Measurements from ENCODE around the gene VPS35L.

Gene VPS35L

DNA sequence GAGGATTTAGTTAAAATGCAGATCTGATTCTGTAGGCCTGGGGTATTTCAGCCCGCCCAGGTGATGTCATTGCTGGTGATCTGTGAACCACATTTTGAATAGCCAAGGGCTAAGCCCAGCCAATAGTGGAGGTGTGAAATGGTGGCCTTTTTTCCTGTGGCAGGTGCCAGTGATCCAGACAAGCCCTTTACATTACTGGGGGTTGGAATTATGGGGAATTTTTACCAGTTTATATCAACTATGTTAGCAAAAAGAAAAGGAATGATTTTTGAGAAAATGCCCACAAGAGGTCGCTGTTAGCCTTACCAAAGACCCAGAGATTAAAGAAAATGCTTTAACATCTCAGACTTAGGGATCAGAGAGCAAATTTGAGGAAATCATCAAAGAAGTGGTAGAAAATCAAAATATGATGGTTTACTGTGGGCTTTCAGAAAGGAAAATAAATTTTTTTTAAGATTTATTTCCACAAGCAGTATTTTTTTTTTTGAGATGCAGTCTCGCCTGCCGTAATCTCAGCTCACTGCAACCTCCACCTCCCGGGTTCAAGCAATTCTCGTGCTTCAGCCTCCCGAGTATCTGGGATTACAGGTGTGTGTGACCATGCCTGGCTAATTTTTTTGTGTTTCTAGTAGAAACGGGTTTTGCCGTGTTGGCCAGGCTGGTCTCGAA is 3.9 kb downstream of the VPS35L start:
- TF ChIP-seq POLR2A (IDR thresholded peaks at IDR 0.05; ENCODE audit: low read length) (no peak), GATA1 (IDR thresholded peaks at IDR 0.05; ENCODE audit: low read depth, low read length) (no peak)
- peak; percentile 65 to 81 for DNase-seq

- DNase-seq = no peak
- TF ChIP-seq GATA1 (IDR thresholded peaks at IDR 0.05; ENCODE audit: low read depth, low read length) (no peak), POLR2A (IDR thresholded peaks at IDR 0.05; ENCODE audit: low read length) (no peak)
Measured at GRCh38 chr16:19560078-19560477, 4.6 kb downstream of the VPS35L start.

DNA sequence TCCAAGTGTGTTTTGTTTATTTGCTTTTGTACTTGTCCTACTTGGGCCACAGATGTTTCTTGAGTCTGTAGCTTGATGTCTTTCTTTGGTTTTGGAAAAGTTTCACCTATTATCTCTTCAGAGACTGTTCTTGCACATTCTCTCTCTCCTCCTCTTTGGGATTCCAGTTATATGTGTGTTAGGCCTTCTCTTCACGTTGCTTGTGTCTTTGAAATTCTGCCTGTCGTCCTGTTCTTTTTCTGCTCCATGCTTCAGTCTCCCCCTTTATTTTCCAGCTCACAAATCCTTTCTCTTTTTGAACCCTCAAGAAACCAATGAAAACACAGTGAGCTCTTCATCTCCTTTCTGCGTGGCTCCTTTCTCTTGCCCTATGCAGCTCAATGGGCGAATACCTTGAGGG is 7.9 kb downstream of the VPS35L start:
- no peak for TF ChIP-seq GATA1 (IDR thresholded peaks at IDR 0.05; ENCODE audit: low read depth, low read length)
- no peak for TF ChIP-seq POLR2A (IDR thresholded peaks at IDR 0.05; ENCODE audit: low read length)
- DNase-seq = no peak

- TF ChIP-seq GATA1 (IDR thresholded peaks at IDR 0.05; ENCODE audit: low read depth, low read length) (no peak), POLR2A (IDR thresholded peaks at IDR 0.05; ENCODE audit: low read length) (no peak)
- DNase-seq = no peak
Measured at GRCh38 chr16:19566362-19566761, 10.9 kb downstream of the VPS35L start.

GRCh38 chr16:19567560-19567959 is 12.1 kb downstream of the VPS35L start:
- TF ChIP-seq POLR2A (IDR thresholded peaks at IDR 0.05; ENCODE audit: low read length) = no peak
- TF ChIP-seq GATA1 (IDR thresholded peaks at IDR 0.05; ENCODE audit: low read depth, low read length) = no peak
- no peak for DNase-seq

- DNase-seq = no peak
- no peak for TF ChIP-seq GATA1 (IDR thresholded peaks at IDR 0.05; ENCODE audit: low read depth, low read length)
- no peak for TF ChIP-seq POLR2A (IDR thresholded peaks at IDR 0.05; ENCODE audit: low read length)
Measured at GRCh38 chr16:19573997-19574396, 18.5 kb downstream of the VPS35L start.

- no peak for TF ChIP-seq GATA1 (IDR thresholded peaks at IDR 0.05; ENCODE audit: low read depth, low read length)
- TF ChIP-seq POLR2A (IDR thresholded peaks at IDR 0.05; ENCODE audit: low read length) = no peak
- peak; percentile 28 to 61 for DNase-seq
Measured at GRCh38 chr16:19574615-19575014, 19.1 kb downstream of the VPS35L start.

- TF ChIP-seq GATA1 (IDR thresholded peaks at IDR 0.05; ENCODE audit: low read depth, low read length) (no peak), POLR2A (IDR thresholded peaks at IDR 0.05; ENCODE audit: low read length) (no peak)
- no peak for DNase-seq
Measured at GRCh38 chr16:19578378-19578971, 23.0 kb downstream of the VPS35L start.

DNA sequence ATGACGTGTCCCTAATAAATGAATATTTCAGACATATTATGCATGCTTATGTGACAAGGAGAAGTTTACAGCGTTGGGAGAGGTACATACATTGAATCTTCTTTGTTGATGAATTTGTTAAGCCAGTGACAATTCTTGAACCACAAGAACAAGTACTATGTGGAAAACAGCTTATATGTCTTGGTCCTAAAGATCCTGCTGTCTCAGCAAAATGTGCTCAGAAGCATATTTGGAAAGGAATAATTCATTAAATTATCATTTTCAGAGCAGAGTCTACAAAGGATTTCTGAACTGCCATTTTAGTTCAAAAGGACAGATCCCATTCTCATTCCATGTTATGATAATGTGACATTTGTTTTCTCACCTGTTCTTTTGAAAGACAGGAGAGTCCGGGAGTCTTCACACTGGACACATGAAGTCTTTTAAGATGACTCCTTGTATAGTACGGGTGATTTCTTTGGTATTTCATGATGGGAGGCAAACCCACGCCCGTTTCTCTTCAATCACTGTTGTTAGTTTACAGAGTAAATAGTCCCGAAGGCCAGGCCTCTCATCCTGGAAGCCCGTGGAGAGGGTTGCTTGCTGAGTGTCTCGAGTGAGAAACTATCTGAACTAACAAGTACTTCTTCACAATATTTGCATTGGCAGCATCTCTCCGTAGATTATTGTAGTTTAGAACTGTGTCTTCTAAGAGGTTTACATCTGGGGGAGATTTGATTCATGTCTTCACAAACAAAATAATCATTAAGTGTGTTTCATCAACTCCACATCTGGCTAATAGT is 26.7 kb downstream of the VPS35L start:
- no peak for DNase-seq
- TF ChIP-seq GATA1 (IDR thresholded peaks at IDR 0.05; ENCODE audit: low read depth, low read length) (no peak), POLR2A (IDR thresholded peaks at IDR 0.05; ENCODE audit: low read length) (no peak)

- no peak for TF ChIP-seq GATA1 (IDR thresholded peaks at IDR 0.05; ENCODE audit: low read depth, low read length)
- TF ChIP-seq POLR2A (IDR thresholded peaks at IDR 0.05; ENCODE audit: low read length) = no peak
- DNase-seq = peak; percentile 42 to 62
Measured at GRCh38 chr16:19583665-19584300, 28.3 kb downstream of the VPS35L start.

DNA sequence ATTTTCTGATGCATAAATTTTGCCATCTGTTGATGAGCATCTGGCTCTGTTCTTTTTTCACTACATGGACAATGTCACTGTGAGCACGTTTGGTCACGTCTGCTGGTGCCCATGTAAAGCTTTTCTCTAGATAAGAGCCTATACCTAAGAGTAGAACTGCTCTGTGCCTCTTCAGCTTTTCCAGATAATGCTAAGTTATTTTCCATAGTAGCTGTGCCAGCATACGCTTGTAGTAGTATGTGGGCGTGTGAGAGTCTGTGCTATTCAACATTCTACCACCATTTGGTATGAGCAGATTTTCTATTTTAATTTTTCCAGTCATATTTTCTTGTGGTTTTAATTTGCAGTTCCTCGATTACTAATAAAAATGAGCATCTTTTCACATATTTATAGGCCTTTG is 33.2 kb downstream of the VPS35L start:
- no peak for DNase-seq
- TF ChIP-seq GATA1 (IDR thresholded peaks at IDR 0.05; ENCODE audit: low read depth, low read length) (no peak), POLR2A (IDR thresholded peaks at IDR 0.05; ENCODE audit: low read length) (no peak)

GRCh38 chr16:19589106-19589505 is 33.6 kb downstream of the VPS35L start:
- no peak for TF ChIP-seq GATA1 (IDR thresholded peaks at IDR 0.05; ENCODE audit: low read depth, low read length)
- DNase-seq = no peak

DNA sequence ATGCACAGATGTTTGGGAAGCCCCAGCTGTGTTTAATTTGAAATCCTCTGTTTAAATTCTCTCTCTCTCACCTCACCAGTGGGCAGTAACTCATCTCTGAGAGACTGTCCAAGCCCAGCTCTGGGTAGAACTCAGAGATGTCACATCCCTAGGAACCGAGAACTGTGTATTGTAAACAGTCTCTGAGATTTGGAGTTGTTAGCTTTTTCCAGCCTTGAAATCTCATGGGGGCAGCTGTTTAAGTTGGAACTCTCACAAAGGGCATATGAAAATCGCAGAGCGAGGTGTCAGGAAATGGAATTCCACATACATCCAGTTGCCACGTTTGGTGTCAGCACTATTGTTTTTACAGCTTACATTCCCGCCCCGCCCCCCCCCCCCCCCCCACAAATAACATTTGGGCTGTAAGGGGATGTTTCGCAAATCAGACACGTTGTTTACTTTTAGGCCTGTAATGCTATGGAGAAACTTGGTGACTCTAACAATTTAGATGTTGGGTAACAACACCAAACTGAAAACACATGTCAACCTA is 34.3 kb downstream of the VPS35L start:
- DNase-seq = no peak
- TF ChIP-seq POLR2A (IDR thresholded peaks at IDR 0.05; ENCODE audit: low read length) (no peak), GATA1 (IDR thresholded peaks at IDR 0.05; ENCODE audit: low read depth, low read length) (no peak)
